ENCODE data around the gene NCAPG2.

GRCh38 chr7:158749396-158749795 lies 44.8 kb upstream of the NCAPG2 start:
- TF ChIP-seq CTCF (IDR thresholded peaks at IDR 0.05) (no peak), POLR2A (IDR thresholded peaks at IDR 0.05) (no peak)

Data from body of pancreas (tissue), 4 donors.